Smooth muscle cell of the brain vasculature (primary cell): ENCODE results near the gene KLC1.
"Not testable (repeated sequence)": the region's sequence is repeated elsewhere in the genome, so short reads cannot be mapped to it uniquely, and the experiment has no call there.

Source experiments
- DNase-seq: peaks from one replicate; pipeline ENCODE4 v3.0.0-alpha.2; 2012; ENCODE audit warnings: low read depth, low spot score

Gene KLC1

DNA sequence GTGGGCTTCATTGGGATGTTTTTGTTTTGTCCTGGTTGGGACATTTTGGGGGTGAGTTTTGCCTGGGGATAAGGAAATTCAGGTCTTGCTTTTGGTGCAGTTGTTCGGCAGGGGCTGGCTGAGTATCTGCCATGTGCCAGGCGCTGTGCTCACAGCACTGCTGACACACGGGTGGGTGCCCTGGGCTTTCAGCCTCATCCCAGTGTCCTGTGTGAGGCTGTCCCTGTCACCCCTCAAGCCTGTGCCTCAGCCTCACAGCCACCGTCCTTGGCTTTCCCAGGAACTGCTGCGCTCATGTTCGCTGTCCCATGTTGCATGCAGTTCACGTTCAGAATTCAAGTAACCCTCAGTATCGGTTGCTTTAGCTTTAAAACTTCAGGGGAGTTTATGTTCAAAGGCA lies 61.3 kb downstream of the KLC1 start:
- DNase-seq = no peak

DNA sequence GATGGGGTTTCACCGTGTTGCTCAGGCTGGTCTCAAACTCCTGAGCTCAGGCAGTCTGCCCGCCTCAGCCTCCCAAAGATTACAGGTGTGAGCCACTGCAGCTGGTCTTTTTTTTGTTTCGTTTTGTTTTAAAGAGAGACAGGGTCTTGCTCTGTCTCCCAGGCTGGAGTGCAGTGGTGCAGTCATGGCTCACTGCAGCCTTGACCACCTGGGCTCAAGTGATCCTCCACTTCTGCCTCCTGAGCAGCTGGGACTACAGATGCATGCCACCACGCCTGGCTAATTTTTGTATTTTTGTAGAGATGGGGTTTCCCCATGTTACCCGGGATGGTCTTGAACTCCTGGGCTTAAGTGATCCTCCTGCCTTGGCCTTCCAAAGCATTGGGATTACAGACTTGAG lies 62.6 kb downstream of the KLC1 start:
- DNase-seq = not testable (repeated sequence)

DNA sequence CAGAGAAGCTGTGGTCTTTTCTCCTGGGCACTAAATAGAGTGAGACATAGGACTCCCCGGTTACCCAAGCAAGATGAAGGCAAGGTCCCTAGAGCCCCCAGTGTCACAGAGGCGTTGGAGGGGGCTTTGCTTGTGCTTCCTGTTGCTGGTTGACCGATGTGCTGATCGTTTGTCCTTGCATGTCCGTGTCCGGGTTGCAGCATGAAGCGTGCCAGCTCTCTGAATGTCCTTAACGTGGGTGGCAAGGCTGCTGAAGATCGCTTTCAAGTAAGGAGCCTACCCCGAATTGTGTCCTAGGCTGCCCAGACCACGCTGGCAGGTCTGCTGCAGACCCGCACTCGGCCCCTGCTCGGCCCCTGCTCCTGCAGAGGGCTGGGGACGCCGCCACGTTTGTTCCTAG lies 63.1 kb downstream of the KLC1 start:
- DNase-seq = no peak

DNA sequence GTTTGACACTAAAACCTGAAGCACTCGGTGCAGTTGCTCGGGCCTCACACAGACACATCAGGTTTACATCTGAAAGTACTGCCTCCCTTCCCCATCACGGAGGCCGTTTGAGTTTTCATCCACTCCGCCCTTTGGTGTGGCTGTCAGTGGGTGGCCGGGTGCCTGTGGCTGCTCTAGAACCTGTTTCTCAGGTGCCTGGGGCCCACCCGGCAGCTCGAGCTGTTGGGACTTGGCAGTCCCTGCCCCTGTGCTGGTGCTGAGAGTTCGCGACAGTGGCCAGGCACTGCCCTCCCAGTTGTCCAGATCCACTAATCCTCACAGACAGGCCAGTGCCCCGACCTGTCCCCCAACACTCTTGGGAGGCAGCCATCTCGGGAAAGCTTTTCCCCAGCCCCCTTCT lies 63.9 kb downstream of the KLC1 start:
- no peak for DNase-seq

DNA sequence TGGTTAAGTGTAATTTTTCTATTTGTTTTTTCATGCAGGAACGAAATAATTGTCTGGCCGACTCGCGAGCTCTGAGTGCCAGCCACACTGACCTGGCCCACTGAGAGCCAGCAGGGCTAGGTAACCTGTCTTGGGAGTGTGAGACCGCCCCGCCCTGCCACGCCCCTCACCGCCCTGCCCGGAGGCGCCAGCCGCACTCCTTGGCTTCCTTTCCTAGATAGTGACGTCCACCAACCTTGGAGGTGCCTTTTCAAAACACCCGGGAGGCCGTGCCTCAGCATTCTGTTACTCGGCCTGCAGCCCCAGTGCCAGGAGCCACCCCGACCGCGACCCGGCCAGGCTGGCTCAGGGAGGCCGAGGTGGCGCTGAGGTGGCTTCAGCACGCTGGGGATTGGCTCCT lies 64.5 kb downstream of the KLC1 start:
- no peak for DNase-seq

DNA sequence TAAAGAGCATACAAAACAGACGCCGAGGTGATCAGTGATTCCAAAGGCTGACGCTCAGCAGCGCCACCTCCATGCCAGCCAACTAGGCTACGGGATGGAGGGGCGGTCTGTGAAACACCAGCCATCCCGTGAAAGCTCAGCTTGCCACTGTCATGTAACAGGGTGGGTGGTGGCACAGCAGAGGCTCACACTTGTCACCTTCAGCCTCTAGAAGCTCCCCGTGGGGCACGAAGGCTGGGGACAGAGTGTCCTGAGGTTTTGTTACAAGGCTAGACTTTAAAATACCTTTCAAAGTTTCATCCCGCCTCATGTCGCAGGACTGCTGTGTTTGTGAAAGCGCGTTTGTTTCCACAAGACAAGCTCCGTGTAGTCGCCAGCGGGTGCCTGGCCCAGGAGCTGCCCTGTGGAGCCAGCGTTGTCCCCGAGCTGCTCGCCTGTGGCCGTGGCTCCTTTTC lies 65.6 kb downstream of the KLC1 start:
- no peak for DNase-seq

DNA sequence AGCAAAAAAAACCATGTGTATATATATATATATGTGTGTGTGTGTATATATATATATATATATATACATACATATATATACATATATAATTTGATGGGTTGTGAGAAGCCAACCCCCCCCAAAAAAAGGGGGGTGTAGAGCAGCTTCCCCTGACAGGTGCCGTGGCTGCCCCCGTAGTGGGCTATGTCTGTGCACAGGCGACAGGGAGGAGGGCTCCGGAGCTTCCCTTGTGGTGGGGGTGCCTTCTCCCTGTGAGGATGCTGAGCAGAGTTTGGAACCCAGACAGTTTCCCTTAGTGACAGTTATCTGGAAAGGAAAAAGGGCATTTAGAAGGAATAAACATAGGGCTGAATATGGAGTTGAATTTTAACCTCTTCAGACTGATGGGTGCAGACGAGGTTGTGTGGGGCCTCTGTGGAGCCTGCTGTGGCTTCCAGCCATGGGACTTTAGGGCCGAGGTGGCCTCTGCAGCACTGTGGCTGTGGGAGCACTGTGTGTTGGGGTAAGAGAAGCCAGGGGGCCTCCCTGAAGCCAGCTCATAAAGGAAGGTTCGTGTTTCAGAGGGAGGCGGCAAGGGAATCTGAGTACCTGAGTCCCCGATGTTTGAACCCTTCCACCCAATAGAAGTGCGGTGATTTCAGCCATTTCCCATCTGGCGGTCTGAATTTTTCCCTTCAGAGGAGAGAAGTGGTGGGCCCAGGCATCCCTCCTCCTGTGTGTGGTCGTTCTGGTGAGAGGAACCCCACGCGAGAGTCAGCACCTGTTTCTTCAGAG lies 66.5 kb downstream of the KLC1 start:
- DNase-seq = no peak

DNA sequence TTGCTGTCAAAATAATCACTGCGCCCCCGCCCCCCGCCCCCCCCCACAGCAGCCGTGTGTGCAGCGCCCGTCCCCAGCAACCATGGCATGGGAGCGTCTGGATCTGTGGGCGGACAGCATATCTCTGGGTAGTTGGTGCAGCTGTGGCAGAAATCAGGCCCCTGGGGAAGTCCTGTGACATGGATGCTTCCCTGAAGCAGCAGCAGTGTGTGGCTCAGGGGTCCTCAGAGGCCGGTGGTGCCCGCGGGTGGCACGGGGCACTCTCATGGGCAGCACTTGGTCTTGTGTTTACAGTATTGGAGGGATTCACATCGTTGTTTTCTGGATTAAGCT lies 67.0 kb downstream of the KLC1 start:
- DNase-seq = no peak

DNA sequence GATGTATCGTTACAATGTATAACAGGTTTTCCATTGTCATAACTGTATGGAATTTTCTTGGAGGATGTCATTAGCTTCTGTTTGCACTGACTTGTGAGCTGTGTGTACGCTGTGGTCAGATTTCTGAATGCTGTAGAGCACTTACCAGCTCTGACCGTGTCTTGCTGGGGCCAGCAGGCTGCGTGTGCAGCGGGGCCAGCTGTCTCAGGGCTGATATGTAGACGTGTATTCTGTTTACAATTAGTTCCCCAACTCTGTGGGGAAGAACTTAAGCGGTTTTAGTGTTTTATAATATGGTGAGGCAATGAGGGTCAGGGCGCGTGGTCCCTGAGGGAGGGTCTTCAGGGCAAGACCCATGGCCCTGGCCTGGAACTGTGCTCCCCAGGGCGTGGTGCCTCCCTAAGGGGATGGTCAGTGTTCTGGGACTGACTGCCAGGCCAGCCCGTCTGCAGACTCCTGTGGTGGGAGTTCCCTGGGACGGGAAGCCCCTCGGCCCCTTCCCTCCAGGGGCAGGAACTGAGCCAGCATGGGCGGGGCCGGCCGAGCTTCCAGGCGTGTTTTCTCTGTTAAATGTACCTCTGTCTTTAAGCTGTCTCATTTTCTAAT lies 67.6 kb downstream of the KLC1 start:
- DNase-seq = peak; percentile 59

DNA sequence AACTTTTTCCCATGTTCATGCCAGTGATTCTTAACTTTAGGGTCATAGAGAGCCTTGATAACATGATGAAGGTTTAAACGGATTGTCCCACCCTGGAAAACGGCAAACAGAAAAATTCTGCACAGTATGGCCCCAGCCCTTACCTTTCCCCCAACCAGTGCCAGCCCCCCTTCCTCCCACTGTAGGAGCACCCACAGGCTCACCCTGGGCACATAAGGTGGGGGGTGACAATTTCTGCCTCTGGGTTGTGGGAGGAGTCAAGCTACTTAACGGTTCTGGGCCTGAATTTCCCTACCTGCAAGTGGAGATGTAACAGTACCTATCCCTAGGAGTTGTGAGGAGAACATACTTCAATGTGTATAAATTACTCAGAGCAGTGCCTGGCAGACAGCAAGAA lies 68.2 kb downstream of the KLC1 start:
- no peak for DNase-seq

DNA sequence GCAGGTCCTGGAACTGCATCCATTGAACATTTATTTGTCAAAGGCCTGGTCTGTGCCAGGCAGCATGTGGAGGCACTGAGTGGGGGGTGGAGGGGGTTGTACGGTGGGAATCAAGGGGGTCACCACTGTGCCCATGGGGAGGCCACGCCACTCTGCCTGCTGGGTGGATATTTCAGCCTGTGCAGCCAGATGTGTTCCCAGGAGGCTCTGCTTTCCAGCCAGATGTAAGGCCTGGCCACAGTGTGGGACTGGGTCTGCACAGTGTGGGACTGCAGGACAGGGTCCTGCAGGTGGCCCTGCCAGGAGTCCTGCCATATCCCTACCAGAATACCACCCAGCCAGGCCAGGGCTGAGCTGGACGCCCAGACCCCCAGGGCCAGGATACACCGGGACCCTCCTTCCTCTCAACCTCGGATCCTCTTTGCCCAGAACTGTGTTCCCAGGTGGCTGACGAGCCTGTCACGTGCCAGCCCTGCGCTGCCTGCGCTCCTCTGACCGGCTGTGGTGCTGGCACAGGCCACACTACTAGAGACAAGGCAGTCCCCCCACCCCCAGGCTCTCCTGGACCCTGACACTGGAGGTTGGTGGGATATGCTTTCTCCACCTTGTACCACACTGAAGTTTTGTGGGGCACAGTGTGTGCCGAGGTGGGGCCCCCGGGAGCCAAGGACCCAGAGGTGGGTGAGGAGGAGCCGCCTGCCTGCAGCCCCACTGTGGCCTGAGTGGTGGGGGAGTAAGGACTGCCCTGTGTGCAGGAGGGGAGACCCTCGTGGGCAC lies 68.8 kb downstream of the KLC1 start:
- DNase-seq = no peak

DNA sequence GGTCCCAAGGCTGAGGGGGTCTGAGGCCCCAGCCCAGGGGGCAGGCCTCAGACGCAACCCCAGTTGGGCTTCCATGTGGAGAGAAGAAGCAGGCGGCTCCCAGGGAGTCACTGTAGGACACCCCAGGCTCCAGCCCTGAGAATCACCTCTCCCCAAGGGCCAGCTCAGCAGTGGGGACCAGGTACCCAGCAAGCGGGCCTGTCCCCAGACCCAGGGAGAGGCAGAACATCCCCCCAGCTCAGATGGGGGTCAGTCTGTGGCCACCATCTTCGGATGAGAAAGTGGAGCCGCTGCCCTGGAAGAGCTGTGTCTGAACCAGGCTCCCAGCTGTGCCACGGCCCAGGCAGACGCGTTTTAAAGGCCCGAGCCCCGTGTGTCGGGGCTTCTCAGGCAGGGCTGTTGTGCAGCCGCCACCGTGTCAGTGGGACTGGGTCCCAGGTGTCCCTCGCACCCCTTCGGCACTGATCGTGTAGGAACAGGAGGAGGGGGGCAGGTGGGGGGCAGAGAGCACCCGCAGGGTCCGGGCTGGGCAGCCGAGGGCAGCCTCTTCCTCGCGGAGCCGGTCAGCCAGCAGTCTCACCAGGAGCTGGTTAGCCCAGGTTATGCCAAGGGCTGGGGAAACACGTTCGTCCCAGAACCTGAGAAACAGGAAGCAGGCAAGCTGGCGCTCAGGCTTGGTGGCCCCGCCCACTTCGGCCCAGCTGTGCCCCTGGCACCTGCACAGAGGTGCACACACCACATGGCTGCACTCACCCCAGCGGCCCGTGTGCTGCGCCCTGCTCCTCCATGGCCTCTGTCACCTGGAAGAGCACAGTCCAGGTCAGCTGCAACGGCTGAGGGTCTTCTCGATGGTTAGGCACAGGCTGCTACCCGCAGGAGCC lies 69.6 kb downstream of the KLC1 start:
- no peak for DNase-seq

DNA sequence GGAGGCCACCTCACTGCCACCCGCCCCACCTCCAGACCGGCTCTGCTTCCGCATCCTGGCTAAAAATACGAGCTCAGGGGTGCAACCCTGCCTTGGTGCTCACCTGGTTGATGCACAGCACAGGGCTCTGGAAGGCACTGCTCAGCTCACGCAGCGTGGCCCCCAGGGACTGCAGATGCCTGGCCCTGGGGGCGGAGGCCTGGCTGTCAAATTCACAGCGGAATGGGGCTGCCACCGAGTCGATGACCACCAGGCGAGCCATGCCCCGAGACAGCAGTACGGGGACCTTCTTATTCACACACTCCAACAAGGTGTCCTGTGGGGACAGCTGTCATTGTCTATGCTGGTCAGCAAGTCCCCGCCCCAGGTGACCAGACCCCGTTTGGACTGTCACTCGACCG lies 70.2 kb downstream of the KLC1 start:
- no peak for DNase-seq

DNA sequence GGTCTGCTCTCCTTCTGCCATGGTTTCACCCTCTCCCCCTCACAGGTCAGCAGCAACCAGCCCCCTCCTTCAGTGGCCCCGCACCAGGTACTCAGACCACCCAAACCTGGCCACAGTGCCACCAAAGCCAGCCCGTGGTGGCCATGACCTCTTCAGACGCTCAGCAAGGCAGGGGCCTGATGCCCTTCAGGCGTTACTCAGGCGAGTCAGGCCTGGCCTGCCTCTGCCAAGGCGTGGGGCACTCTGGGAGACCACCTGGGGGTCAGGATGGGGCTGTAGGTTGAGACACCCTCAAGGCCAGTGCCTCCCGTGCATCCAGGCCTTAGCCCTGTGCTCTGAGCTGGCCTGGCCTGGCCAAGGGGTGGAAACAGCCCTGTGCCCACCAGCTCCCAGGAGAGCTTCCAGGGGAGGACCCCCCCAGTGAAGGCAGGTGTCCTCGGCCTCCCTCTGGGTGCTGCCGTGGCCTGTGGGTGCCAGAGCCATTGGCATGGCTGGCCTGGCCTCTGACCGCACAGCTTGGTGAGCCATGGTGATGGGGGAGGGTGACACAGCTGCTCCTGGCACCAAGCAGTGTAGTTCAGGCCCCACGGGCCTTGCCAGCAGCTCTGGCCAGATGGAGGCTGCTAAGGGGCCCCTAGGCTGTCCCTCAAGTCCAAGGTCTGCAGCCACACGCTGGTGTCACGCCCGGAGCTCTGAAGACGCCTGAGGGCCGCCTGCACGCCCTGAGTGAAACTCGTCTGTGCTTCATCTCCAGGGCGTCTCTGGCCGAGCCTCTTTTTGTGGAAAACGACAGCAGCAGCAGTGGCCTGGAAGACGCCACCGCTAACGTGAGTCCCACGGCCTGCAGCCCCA lies 71.1 kb downstream of the KLC1 start:
- no peak for DNase-seq

DNA sequence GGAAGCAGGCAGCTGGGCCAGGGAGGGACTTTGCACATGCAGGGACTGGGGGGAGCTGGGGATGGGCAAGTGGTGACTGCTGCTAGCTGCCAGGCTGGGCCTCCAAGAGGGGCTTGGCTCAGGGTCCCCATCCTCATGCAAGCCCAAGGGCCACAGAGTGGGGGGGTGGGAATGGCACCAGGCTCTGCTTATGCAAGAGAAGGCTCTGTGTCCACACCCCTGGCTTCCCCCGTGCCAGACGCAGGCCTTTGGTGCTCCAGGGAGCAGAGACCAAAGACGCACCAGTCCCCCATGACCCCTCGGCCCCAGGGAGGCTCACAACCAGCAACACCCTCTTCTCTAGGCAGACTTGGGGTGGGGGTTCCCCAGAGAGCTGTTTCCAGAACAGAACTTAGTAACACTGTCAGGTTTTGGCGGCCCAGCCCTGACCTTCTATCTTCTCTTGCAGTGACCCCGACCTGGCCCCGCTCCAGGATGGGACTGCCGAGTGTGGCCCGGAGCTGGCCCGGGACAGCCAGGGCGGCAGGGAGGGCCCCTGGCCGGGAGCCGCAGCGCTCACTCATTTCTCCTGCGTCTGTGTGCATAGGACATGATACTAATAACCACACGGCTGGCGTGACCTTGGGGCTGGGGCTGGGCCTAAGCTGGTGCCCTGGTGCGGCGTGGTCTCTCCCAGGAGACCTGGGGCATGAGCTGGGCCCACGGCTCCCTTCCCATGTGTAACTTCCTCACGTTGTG lies 71.9 kb downstream of the KLC1 start:
- no peak for DNase-seq

DNA sequence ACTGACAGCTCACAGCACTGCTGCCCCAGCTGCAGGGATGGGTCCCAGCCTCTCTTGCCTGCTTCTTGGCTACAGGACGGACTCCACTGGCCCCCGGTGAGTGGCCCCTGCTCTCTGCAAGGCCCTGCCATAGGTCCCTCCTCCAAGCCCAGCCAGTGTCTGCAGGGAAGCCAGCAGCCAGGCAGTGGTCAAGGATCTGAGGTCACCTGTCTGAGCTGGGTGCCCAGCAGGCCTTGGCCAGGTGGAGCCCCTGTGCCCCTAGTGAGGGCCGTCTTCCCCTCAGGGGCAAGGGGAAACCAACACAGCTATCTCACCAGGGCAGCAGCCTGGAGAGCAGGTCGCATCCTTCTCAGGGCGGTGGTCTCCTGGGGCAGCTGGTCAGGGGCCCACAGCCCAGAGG lies 73.1 kb downstream of the KLC1 start:
- DNase-seq = no peak

DNA sequence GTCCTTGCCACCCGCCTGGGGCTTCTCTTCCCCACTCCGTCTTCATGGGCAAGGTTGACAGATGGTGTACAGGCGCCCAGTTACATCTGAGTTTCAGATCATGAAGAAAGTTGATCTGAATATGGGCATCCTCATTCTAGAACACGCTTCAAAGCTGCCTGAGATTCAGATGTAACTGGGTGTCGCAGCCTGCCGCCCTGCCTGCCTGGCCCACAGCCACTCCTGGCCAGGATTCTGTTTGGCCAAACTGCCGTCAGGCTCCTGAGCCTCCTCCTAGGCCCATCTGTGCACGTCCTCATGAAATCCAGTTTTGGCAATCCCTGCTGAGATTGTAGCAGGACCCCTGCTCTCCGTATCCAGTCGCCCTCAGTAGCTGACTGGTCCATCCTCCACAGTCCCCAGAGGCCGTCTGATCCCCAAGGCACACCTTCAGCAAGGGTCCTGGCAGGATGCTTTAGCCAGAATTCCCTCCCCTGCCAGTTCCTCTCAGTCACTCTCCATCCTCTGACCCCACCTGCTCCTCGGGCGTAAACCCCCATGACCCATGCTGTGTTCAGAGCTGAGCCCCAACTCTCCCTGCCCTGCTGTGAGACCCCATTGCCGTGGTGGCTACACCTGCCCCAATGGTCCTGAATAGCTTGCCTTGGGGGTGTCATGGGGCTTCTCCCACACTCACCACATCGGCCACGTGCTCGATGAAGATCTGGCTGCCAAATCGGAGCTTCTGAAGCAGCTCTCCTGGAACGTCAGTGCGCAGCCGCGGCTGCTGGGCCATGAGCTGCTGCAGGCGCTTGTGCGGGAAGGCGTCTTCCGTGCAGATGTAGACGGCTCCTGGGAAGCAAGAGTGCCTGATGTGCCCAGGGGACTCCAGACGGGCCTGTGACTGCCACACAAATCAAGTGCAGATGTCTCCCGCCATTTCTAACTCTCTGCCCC lies 73.8 kb downstream of the KLC1 start:
- DNase-seq = no peak

DNA sequence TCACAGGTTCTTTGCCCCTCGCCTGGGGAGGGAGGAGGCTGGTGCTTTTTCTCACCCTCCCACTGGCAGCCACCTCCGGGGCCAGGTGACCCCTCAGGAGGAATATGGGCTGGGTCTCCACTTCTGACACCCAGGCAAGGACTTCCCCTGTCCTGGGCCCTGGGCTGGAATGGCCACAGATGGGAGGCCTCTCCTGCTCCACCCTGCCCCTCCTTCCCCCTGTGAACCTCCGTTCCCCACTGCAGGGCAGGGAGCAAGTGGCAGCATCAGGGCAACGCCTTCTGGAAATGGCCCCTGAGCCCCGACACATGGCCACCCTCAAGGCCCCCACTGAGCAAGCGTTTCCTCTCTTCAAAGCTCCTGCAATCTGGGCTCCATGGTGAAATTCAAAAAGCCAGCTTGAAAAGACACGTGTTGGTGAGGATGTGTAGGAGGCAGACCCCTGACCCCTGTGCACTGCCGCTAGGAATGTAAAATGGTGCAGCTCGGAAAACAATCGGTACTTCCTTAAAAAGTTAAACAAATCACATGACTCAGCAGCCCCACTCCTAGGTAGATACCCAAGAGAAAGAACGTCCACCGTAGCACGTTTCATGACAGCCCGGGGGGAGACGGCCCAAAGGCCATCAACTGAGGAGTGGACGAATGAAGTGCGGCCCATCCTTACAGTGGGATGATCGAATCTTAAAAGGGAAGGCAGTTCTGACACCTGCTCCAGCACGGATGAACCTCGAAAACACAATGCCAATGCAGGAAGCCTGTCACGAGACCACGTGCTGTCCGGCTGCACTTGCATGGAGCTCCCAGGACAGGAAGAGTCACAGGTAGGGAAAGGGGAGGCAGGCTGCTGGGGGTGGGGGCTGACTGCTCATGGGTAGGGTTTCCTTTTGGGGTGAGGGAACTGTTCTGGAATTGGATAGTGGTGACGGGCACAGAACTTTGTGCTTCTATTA lies 74.7 kb downstream of the KLC1 start:
- DNase-seq = no peak
